ENCODE measurements around the gene HOXC13. TPM values are rescaled to one million over a fixed set of nuclear protein-coding genes. Genes with fewer than 3 reads are reported as not detected.

Gene HOXC13
- total RNA-seq, 1 donor from 2014 or later = 0.69 TPM

- H3K27me3 Mint-ChIP-seq (ENCODE audit: low read depth) = peaks cover 100% of the 10 kb centered on the region
- TF ChIP-seq CTCF (IDR thresholded peaks at IDR 0.05; ENCODE audit: unreplicated experiment) = no peak
- H3K27ac Mint-ChIP-seq = no peak overlapping the region
- no peaks in the 10 kb centered on the region for H3K36me3 Mint-ChIP-seq
- H3K4me1 Mint-ChIP-seq = no peaks in the 10 kb centered on the region
- no peak for DNase-seq (ENCODE audit: low spot score in 2 of 2, unreplicated experiment in 2 of 2)
- H3K9me3 Mint-ChIP-seq = peaks cover 3% of the 10 kb centered on the region
- no peak overlapping the region for H3K4me3 Mint-ChIP-seq
These were observed 9.1 kb upstream of the HOXC13 start for GRCh38 chr12:53929527-53929926.

GRCh38 chr12:53930591-53931255, 7.9 kb upstream of the HOXC13 start:
- no peaks in the 10 kb centered on the region for H3K36me3 Mint-ChIP-seq
- peaks cover 100% of the 10 kb centered on the region for H3K27me3 Mint-ChIP-seq (ENCODE audit: low read depth)
- no peak overlapping the region for H3K27ac Mint-ChIP-seq
- TF ChIP-seq CTCF (IDR thresholded peaks at IDR 0.05; ENCODE audit: unreplicated experiment) = no peak
- peaks cover 2% of the 10 kb centered on the region for H3K4me1 Mint-ChIP-seq
- no peak for DNase-seq (ENCODE audit: low spot score in 2 of 2, unreplicated experiment in 2 of 2)
- peaks cover 3% of the 10 kb centered on the region for H3K9me3 Mint-ChIP-seq
- H3K4me3 Mint-ChIP-seq = no peak overlapping the region

- no peak for DNase-seq (ENCODE audit: low spot score in 2 of 2, unreplicated experiment in 2 of 2)
- TF ChIP-seq CTCF (IDR thresholded peaks at IDR 0.05; ENCODE audit: unreplicated experiment) = no peak
- peaks cover 100% of the 10 kb centered on the region for H3K27me3 Mint-ChIP-seq (ENCODE audit: low read depth)
- peaks cover 3% of the 10 kb centered on the region for H3K9me3 Mint-ChIP-seq
- no peak overlapping the region for H3K27ac Mint-ChIP-seq
- no peak overlapping the region for H3K4me3 Mint-ChIP-seq
- H3K4me1 Mint-ChIP-seq = peaks cover 3% of the 10 kb centered on the region
- no peaks in the 10 kb centered on the region for H3K36me3 Mint-ChIP-seq
These were observed 6.6 kb upstream of the HOXC13 start for GRCh38 chr12:53931844-53932581.

- no peaks in the 10 kb centered on the region for H3K36me3 Mint-ChIP-seq
- DNase-seq (ENCODE audit: low spot score in 2 of 2, unreplicated experiment in 2 of 2) = no peak
- H3K27me3 Mint-ChIP-seq (ENCODE audit: low read depth) = peaks cover 100% of the 10 kb centered on the region
- H3K27ac Mint-ChIP-seq = no peak overlapping the region
- peaks cover 3% of the 10 kb centered on the region for H3K4me1 Mint-ChIP-seq
- TF ChIP-seq CTCF (IDR thresholded peaks at IDR 0.05; ENCODE audit: unreplicated experiment) = no peak
- peaks cover 3% of the 10 kb centered on the region for H3K9me3 Mint-ChIP-seq
- no peak overlapping the region for H3K4me3 Mint-ChIP-seq
These were observed 5.7 kb upstream of the HOXC13 start for GRCh38 chr12:53932915-53933314.

- no peak for TF ChIP-seq CTCF (IDR thresholded peaks at IDR 0.05; ENCODE audit: unreplicated experiment)
- Mint-ChIP-seq H3K27me3 (ENCODE audit: low read depth) (peaks cover 97% of the 10 kb centered on the region), H3K4me1 (peaks cover 14% of the 10 kb centered on the region), H3K36me3 (no peaks in the 10 kb centered on the region), H3K27ac (no peak overlapping the region), H3K9me3 (no peaks in the 10 kb centered on the region), H3K4me3 (peak overlapping the region; percentile 51)
- DNase-seq (ENCODE audit: low spot score in 2 of 2, unreplicated experiment in 2 of 2) = no peak
These were observed 3.0 kb upstream of the HOXC13 start for GRCh38 chr12:53935383-53936341.

All from mesothelial cell of epicardium (in vitro differentiated cells).